ENCODE results near the gene TNFRSF12A. TPM values are rescaled to one million over a fixed set of nuclear protein-coding genes. Genes with fewer than 3 reads are reported as not detected.

Gene TNFRSF12A
- total and polyA plus RNA-seq, 2 of the 13 experiments (the other 11 are each of a cell fraction or from before 2014, with no cell fraction given) = 61.9 to 66.0 TPM

- TF ChIP-seq SP1 (IDR thresholded peaks at IDR 0.05) (no peak), SP1 (CRISPR knock-in tag; IDR thresholded peaks at IDR 0.05) (peak; percentile 84), ZKSCAN8 (CRISPR knock-in tag; IDR thresholded peaks at IDR 0.05; ENCODE audit: borderline replicate concordance) (no peak; the same call in 1 of the 2 replicates), GLMP (CRISPR knock-in tag; IDR thresholded peaks at IDR 0.05; ENCODE audit: borderline replicate concordance) (no peak), ZNF646 (CRISPR knock-in tag; IDR thresholded peaks at IDR 0.05) (0 out of 2 replicates have a peak, but pooled peaks have one; percentile 24), ZNF335 (CRISPR knock-in tag; IDR thresholded peaks at IDR 0.05) (peak; percentile 58; the same call in 1 of the 2 replicates), PTBP1 (IDR thresholded peaks at IDR 0.05; ENCODE audit: low read depth, low read length, poor library complexity, severe bottlenecking) (peak; percentile 90), FOSL1 (CRISPR knock-in tag; IDR thresholded peaks at IDR 0.05; ENCODE audit: borderline replicate concordance) (no peak), HIC2 (CRISPR knock-in tag; IDR thresholded peaks at IDR 0.05; ENCODE audit: low read depth) (no peak; the same call in 1 of the 2 replicates), ZNF563 (CRISPR knock-in tag; IDR thresholded peaks at IDR 0.05) (peak; percentile 88), KDM4B (CRISPR knock-in tag; IDR thresholded peaks at IDR 0.05) (peak; percentile 87; the same call in 1 of the 2 replicates), ZKSCAN5 (CRISPR knock-in tag; IDR thresholded peaks at IDR 0.05) (peak; percentile 14; the same call in 1 of the 2 replicates), NR2C2 (CRISPR knock-in tag; IDR thresholded peaks at IDR 0.05; ENCODE audit: borderline replicate concordance) (peak; percentile 95), NFE2 (CRISPR knock-in tag; IDR thresholded peaks at IDR 0.05) (no peak), ZNF891 (CRISPR knock-in tag; IDR thresholded peaks at IDR 0.05) (peak; percentile 85), ZNF253 (CRISPR knock-in tag; IDR thresholded peaks at IDR 0.05; ENCODE audit: borderline replicate concordance) (no peak; the same call in 1 of the 2 replicates), NAIF1 (CRISPR knock-in tag; IDR thresholded peaks at IDR 0.05; ENCODE audit: borderline replicate concordance) (peak; percentile 68; the same call in 1 of the 2 replicates), ZBTB25 (CRISPR knock-in tag; IDR thresholded peaks at IDR 0.05) (peak; percentile 89), EEA1 (CRISPR knock-in tag; IDR thresholded peaks at IDR 0.05; ENCODE audit: borderline replicate concordance) (peak; percentile 59; the same call in 1 of the 2 replicates)
These were observed 3.7 kb downstream of the TNFRSF12A start, which contains the start of the genes HCFC1R1 and THOC6 (continued) for GRCh38 chr16:3023669-3024478.

All from HepG2 (cell line).